ENCODE data around the gene NSD1.

DNA sequence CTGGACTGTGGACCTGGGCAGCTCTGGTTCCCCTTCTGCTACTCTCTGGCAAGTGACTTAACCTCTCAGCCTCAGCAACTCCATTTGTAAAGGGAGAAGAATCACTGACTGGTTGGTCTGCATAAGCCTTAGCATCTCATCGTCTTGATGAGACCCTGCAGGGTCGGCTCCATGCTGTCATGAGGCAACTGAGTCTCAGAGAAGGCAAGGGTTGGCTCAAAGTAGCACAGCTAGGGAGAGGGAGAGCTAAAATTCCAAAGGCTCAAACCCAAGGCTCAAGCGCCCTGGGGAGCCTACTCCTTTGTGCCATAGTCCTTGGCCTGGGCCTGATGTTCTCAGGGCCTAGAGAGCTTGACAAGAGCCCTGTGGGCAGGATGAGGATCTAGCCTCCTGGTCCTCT lies 42.3 kb upstream of the NSD1 start:
- TF ChIP-seq, protein P1, sequence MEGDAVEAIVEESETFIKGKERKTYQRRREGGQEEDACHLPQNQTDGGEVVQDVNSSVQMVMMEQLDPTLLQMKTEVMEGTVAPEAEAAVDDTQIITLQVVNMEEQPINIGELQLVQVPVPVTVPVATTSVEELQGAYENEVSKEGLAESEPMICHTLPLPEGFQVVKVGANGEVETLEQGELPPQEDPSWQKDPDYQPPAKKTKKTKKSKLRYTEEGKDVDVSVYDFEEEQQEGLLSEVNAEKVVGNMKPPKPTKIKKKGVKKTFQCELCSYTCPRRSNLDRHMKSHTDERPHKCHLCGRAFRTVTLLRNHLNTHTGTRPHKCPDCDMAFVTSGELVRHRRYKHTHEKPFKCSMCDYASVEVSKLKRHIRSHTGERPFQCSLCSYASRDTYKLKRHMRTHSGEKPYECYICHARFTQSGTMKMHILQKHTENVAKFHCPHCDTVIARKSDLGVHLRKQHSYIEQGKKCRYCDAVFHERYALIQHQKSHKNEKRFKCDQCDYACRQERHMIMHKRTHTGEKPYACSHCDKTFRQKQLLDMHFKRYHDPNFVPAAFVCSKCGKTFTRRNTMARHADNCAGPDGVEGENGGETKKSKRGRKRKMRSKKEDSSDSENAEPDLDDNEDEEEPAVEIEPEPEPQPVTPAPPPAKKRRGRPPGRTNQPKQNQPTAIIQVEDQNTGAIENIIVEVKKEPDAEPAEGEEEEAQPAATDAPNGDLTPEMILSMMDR (IDR thresholded peaks at IDR 0.05; ENCODE audit: low read depth, low read length, poor library complexity, severe bottlenecking), result no peak
- no peak for TF ChIP-seq EZH2phosphoT487 (IDR thresholded peaks at IDR 0.05; ENCODE audit: borderline replicate concordance, low read length)

Measured in DOHH2 (cell line).